Lower leg skin (tissue), 3 donors: Measurements from ENCODE around the gene RAB13.

ENCODE experiments used
- CTCF ChIP-seq, 3 donors: fragments of 450-650 bp; IDR thresholded peaks; one replicate each; pipeline ENCODE4 v1.5.1; 2016; ENCODE audit warnings: antibody characterized with exemption in 3 of 3, mild to moderate bottlenecking in 3 of 3, moderate library complexity in 2 of 3
- POLR2A ChIP-seq, 2 donors: fragments of 450-650 bp; IDR thresholded peaks; one replicate each; pipeline ENCODE4 v1.6.1; 2016 to 2017; ENCODE audit warnings: antibody characterized with exemption in 2 of 2, mild to moderate bottlenecking in 1 of 2, moderate library complexity in 1 of 2

DNA sequence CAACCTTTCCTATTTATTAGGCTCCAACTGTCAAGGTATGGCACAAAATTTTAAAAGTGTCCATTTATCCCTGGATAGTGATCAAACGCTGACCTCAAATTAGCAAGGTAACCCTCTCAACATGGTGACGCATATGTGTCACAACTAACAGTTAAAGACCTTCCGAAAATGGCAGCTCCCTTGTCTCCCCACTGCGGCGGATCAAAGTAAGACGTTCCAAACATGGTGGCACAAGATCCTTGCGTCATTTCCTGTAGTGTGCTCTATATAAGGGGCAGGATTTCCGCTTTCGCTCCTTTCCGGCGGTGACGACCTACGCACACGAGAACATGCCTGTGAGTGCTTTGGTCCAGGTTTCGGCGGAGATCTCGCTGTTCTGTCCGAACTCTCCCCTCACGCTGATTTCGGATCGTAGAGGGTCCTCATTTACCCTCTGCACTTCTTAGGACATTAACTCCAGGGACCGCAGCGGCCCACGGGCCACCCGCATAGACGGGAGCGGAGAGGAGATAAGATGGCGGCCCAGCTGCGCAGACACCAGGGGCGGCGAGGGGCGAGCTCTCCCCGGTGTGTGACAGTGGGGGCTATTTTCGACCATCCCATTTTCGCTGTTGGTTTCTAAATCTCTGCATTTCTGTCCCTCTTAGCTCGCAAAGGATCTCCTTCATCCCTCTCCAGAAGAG is 4.5 kb upstream of the RAB13 start, which contains the start of gene RPS27:
- no peak for TF ChIP-seq CTCF (IDR thresholded peaks at IDR 0.05)
- peak in 1 of 2 donors; percentile 96 for TF ChIP-seq POLR2A (IDR thresholded peaks at IDR 0.05)
